Epithelial cell of esophagus (primary cell): ENCODE measurements around the gene WDR62.
"Not testable (repeated sequence)": the region's sequence is repeated elsewhere in the genome, so short reads cannot be mapped to it uniquely, and the experiment has no call there.

ENCODE experiments used
- DNase-seq: peaks from one replicate; pipeline ENCODE4 v3.0.0; 2010; ENCODE audit warnings: low read depth
- H3K4me3 ChIP-seq: 2 replicates; pipeline ENCODE4 v1.5.1; 2011; ENCODE audit warnings: mild to moderate bottlenecking, low read length, control low read depth
- TF ChIP-seq, protein P1 (sequence below): IDR thresholded peaks from 2 replicates; pipeline ENCODE4 v1.5.1; 2011; ENCODE audit warnings: low read depth, mild to moderate bottlenecking, low read length, control low read depth, inconsistent platforms; ENCODE audit not compliant: insufficient read depth; ENCODE audit errors: missing control alignments

Gene WDR62

DNA sequence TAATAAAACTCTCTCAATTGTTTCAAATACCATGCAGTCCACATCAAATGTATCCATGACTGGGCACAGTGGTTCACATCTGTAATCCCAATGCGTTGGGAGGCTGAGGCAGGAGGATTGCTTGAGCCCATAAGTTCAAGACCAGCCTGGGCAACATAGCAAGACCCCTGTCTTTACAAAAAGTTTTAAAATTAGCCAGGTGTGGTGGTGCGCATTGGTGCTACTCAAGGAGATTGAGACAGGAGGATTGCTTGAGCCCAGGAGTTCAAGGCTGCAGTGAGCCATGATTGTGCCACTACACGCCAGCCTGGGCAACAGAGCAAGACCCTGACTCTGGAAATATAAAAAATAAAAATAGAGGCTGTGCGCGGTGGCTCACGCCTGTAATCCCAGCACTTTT, 27.0 kb upstream of the WDR62 start:
- DNase-seq, result no peak
- TF ChIP-seq, protein P1, sequence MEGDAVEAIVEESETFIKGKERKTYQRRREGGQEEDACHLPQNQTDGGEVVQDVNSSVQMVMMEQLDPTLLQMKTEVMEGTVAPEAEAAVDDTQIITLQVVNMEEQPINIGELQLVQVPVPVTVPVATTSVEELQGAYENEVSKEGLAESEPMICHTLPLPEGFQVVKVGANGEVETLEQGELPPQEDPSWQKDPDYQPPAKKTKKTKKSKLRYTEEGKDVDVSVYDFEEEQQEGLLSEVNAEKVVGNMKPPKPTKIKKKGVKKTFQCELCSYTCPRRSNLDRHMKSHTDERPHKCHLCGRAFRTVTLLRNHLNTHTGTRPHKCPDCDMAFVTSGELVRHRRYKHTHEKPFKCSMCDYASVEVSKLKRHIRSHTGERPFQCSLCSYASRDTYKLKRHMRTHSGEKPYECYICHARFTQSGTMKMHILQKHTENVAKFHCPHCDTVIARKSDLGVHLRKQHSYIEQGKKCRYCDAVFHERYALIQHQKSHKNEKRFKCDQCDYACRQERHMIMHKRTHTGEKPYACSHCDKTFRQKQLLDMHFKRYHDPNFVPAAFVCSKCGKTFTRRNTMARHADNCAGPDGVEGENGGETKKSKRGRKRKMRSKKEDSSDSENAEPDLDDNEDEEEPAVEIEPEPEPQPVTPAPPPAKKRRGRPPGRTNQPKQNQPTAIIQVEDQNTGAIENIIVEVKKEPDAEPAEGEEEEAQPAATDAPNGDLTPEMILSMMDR, result no peak
- no peak overlapping the region for H3K4me3 ChIP-seq

GRCh38 chr19:36028313-36029041, 26.2 kb upstream of the WDR62 start:
- H3K4me3 ChIP-seq, result no peak overlapping the region
- DNase-seq, result no peak
- TF ChIP-seq, protein P1, result no peak

DNA sequence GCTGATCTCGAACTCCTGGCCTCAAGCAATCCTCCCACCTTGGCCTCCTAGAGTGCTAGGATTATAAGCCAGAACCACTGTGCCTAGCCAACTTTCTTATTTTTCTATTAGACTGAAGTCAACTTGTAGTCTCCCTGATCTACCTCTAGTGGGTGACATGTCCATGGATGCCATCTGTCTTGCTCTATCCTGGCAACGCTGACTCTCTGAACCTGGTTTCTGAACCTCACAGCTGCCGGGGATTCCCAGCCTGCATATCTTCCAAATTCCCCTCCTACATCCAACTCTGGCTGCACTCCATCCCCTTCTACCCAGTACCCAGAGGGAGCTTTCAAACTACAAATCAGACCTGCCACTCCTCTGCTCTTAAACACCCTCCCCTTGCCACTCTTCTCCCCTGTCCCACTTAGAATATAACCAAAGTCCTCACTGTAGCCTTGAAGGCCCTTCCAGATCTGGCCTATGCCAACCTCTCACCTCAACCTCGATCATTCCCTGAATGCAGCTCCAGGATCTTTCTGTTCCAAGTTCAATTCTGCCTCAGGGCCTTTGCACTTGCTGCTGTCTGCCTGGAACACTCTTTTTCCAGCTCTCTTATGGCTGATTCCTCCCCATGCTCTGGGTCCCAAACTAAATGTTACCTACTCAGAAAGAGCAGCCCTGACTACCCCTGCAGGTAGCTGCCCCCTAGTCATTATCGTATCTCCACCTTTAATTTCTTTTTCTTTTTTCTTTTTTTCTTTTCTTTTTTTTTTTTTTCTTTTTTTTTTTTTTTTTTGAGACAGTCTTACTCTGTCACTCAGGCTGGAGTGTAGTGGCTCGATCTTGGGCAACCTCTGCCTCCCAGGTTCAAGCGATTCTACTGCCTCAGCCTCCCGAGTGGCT, 24.2 kb upstream of the WDR62 start:
- no peak overlapping the region for H3K4me3 ChIP-seq
- TF ChIP-seq, protein P1, result peak; percentile 28
- peak; percentile 41 for DNase-seq

DNA sequence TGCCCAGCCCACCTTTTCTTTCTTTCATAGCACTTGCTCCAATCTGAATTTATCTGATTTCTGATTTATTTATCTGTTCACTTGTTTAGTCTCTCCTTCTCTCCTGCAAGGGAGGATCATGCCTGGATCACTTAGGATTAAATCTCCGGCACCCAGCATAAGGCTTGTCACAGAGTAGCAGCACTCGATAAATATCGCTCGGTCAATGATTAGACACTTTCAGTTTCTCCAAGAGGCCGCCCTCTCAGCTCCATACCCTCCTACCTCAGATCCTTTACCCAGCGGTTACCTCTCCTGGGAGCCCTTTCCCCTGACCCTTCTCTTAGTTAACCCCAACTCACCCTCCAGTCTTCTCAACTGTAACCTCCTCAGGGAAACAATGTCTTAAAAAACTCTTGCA, 23.4 kb upstream of the WDR62 start:
- TF ChIP-seq, protein P1, result no peak
- DNase-seq, result no peak
- H3K4me3 ChIP-seq, result no peak overlapping the region

GRCh38 chr19:36032251-36033104, 22.2 kb upstream of the WDR62 start, which contains the start of gene CLIP3:
CLIP3 (minus strand) TSS chr19:36032873; CDS start chr19:36032357, 516 bp downstream.
- peak within 1 kb of the TSS; percentile 21 for H3K4me3 ChIP-seq
- TF ChIP-seq, protein P1, result no peak
- DNase-seq, result no peak

GRCh38 chr19:36040495-36040894, 14.2 kb upstream of the WDR62 start:
- no peak for DNase-seq
- TF ChIP-seq, protein P1, result no peak
- no peak overlapping the region for H3K4me3 ChIP-seq

DNA sequence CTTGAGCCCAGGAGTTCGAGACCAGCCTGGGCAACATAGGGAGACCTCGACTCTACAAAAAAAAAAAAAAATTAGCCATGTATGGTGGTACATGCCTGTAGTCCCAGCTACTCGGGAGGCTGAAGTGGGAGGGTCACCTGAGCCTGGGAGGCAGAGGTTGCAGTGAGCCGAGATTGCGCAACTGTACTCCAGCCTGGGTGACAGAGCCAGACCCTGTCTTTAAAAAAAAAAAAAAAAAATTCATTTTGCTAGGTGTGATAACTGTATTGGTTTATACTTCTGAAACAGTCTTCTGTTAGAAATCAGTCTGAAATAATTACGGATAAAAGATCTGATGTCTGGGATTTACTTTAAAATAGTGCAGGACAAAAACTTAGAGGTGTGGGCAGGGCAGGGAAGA, 13.6 kb upstream of the WDR62 start:
- not testable (repeated sequence) for DNase-seq, H3K4me3 ChIP-seq
